GM18858 (cell line): ENCODE results near the gene CELA1.
"Not testable (repeated sequence)": the region's sequence is repeated elsewhere in the genome, so short reads cannot be mapped to it uniquely, and the experiment has no call there.

ENCODE experiments used
- ATAC-seq: cut with Tn5 transposase; IDR thresholded peaks from one replicate; pipeline ENCODE4 v1.9.1; 2021; ENCODE audit not compliant: unreplicated experiment

Gene CELA1

DNA sequence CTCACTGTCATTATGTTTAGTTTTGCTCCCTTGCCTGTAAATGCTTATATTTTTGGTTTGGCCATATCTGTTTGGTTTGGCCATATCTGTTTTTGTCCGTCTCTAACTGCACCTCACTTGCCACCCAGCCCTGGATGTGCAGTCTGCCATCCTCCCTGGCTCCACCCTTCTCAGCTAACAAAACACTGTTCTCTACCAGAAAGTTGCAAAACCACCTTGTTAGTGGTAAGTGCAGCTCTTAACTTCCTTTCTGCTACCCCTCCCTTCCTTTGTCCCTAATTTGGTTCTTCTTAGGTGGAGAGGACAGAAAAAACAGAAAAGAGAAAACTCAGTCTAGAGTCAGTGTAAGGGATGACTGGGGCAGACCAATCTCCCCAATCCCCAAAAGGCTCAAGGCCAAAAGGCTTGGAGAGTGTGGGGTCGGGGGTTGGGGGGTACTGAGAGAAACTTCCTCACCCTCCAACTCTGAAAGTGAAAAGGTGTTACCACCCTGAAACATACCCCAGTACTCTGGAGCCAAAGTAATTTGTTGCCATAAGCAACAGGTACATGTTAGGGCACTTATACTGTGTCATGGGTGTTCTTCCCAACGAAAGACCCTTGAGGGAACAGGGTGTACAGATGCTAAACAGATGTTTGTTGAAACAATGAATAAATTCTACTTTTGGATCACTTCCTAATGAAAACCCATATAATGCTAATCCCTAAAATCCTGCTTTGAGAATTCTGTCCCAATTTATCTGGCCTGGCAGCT, 27.5 kb downstream of the CELA1 start:
- no peak for ATAC-seq

DNA sequence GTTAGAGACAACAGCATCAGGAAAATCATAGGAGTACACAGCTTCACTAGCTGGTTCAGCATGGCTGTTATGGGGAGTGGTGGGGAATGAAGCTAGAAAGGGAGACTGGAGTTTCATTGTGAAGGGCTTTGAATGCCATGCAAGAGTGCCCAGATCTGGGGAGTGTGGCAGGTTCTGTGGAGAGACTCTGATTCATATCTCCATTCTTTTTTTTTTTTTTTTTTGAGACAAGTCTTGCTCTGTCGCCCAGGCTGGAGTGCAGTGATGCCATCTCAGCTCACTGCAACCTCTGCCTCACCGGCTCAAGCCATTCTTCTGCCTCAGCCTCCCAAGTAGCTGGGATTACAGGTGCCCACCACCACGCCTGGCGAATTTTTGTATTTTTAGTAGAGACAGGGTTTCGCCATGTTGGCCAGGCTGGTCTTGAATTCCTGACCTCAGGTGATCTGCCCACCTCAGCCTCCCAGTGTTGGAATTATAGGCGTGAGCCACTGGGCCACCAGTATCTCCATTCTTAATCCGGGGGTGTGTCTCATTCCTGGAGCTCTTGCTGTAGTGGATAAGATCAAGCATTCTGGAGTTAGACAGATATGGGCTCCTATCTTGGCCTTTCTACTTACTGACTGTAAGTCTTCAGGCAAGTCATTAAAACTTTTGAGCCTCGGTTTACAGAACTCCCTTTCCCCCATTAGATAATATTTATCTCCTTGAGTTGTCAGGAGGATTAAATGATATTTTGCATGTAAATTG, 28.2 kb downstream of the CELA1 start:
- ATAC-seq, result not testable (repeated sequence)

DNA sequence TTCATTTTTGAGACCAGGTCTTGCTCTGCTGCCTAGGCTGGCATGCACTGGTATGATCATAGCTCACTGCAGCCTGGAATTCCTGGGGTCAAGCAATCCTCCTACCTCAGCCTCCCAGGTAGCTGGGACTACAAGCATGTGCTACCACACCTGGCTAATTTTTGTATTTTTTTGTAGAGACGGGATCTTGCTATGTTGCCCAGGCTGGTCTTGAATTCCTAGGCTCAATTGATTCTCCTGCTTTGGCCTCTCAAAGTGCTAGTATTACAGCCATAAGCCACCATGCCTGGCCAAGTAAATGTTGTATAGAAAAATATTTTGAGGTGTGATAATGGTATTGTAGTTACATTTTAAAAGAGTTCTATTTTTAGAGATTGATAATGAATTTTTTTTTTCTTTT, 35.1 kb downstream of the CELA1 start:
- ATAC-seq, result no peak

GRCh38 chr12:51307655-51308593, 38.6 kb downstream of the CELA1 start:
- ATAC-seq, result no peak

GRCh38 chr12:51306507-51306906, 40.0 kb downstream of the CELA1 start:
- ATAC-seq, result no peak

DNA sequence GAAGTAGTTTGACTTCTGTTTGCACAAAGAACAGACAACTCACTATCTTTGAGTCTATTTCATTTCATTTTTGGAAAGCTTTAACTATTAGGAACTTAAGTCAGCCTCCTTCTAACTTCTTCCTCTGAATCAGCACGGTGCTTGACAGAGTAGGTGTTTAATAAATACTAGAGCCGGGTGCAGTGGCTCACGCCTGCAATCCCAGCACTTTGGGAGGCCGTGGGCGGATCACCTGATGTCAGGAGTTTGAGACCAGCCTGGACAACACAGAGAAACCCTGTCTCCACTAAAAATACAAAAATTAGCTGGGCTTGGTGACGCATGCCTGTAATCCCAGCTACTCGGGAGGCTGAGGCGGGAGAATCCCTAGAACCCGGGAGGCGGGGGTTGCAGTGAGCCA, 45.7 kb downstream of the CELA1 start:
- ATAC-seq, result not testable (repeated sequence)

DNA sequence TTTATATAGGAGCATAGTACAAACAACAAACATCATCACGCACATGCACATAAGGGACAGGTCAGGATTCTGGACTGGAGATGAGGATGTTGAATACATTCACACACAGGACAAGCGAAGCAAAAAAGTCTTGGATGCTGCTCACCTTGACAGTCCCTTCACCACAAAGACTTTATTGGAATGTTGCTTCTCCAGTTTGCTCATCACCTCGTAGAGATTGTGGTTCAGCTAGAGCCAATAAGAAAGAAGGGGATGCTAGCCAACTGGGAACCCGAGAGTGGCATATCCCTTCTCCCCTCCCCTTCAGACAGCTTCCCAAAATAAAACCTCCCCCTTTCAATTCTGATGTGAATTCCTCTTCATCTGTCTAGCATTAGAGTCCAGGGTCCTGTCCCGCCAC, 50.8 kb downstream of the CELA1 start:
- ATAC-seq, result no peak

DNA sequence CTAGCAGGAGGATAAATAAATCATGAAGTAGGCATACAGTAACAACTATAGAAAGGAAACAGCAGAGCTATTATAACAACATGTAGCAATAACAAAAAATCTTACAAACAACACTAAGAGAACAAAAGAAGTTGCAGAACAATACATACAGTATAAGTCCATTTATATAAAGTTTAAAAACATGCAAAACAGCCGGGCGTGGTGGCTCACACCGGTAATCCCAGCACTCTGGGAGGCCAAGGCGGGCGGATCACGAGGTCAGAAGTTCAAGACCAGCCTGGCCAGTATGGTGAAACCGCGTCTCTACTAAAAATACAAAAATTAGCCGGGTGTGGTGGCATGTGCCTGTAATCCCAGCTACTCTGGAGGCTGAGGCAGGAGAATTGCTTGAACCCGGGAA, 52.4 kb downstream of the CELA1 start:
- not testable (repeated sequence) for ATAC-seq

- no peak for ATAC-seq
Measured at GRCh38 chr12:51293696-51294095, 52.8 kb downstream of the CELA1 start.

- not testable (repeated sequence) for ATAC-seq
Measured at GRCh38 chr12:51291603-51292513, 54.6 kb downstream of the CELA1 start.

DNA sequence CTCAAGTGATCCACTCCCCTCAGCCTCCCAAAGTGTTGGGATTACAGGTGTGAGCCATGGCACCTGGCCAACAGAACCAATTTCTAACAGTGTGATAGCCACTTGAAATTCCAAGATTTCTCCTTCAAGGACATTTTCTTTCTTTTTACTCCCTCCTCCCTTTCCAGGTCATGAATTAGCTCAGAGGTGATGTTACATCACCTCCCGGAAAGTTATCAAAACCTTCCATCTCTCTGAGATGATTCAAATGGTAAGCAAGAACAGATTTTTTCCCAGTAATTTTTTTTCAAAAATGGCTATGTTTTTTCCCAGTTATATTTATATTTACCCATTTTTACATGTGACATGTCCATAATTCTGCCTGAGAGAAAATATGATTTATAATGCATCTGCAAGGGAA, 60.6 kb downstream of the CELA1 start:
- no peak for ATAC-seq

DNA sequence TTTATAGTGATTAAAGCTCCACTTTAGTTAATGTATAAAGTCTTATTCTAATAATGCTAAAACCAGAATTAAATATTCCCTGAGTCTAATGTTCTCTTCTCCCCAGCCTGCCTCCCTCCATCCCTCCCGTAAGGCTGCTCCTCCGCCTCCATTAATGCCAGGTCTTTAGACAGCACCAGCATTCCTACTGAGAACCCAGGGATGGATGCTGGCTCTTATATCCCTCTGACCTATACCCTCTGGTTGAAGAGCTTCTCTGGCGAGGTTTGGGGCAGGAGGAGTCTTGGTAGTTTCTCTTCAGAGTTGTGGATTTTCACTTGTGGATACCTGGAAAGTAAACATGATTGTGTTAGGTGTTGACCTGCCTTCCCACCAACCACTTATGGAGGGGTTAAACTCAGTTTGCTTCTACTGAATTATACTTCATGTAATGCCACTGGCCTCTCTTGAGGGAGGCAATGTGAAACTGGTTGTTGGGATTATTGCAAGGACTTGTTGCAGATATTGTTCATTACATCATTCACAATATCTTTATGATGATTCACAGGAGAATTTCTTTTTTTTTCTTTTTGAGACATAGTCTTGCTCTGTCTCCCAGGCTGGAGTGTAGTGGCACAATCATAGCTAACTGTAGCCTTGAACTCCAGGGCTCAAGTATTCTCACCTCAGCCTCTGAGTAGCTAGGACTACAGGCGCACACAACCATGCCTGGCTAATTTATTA, 65.1 kb downstream of the CELA1 start:
- ATAC-seq, result no peak
